PC-3 (cell line): ENCODE results near the gene AGR3.

Source experiments
- EZH2 ChIP-seq: fragments of 300-600 bp; sonication (generic); IDR thresholded peaks from one replicate; pipeline ENCODE4 v1.6.1; 2017; ENCODE audit warnings: antibody characterized with exemption, mild to moderate bottlenecking, low read length; ENCODE audit not compliant: unreplicated experiment
- TF ChIP-seq, protein P1 (sequence below): fragments of 300-600 bp; sonication (generic); conservative IDR thresholded peaks from 2 replicates; pipeline ENCODE4 v1.5.1; 2017; ENCODE audit warnings: antibody characterized with exemption, low read depth, mild to moderate bottlenecking, low read length

- no peak for TF ChIP-seq EZH2
- TF ChIP-seq, protein P1, sequence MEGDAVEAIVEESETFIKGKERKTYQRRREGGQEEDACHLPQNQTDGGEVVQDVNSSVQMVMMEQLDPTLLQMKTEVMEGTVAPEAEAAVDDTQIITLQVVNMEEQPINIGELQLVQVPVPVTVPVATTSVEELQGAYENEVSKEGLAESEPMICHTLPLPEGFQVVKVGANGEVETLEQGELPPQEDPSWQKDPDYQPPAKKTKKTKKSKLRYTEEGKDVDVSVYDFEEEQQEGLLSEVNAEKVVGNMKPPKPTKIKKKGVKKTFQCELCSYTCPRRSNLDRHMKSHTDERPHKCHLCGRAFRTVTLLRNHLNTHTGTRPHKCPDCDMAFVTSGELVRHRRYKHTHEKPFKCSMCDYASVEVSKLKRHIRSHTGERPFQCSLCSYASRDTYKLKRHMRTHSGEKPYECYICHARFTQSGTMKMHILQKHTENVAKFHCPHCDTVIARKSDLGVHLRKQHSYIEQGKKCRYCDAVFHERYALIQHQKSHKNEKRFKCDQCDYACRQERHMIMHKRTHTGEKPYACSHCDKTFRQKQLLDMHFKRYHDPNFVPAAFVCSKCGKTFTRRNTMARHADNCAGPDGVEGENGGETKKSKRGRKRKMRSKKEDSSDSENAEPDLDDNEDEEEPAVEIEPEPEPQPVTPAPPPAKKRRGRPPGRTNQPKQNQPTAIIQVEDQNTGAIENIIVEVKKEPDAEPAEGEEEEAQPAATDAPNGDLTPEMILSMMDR = no peak
These were observed 47.5 kb upstream of the AGR3 start for GRCh38 chr7:16929146-16929762.
